HCT116 (cell line): ENCODE data around the gene MYRF. TPM values are rescaled to one million over a fixed set of nuclear protein-coding genes. Genes with fewer than 3 reads are reported as not detected.

Experiments used
- ATAC-seq: fragments of 200-7000 bp; cut with Tn5 transposase; 2 replicates; pipeline ENCODE4 v1.9.1; 2020; ENCODE audit warnings: mild to moderate bottlenecking, moderate library complexity
- BruUV-seq: library from RNA; stranded (reverse); fragments of 400-500 nt; replicated peaks from 2 replicates; lab custom pipeline; 2021; lab: Mats Ljungman, UMichigan
- CTCF ChIA-PET: fragments of 300-600 bp; sonication (Branson Sonifier 250); formaldehyde crosslinking; loops from one replicate; lab custom pipeline; 2021; ENCODE audit warnings: antibody characterized with exemption; lab: Charles Lee
- POLR2A ChIA-PET: fragments of 300-600, 350-600 bp; sonication (Branson Sonifier 250); formaldehyde crosslinking; loops from one replicate; lab custom pipeline; 2021; ENCODE audit warnings: antibody characterized with exemption; lab: Charles Lee
- RAD21 ChIA-PET, 2 experiments: fragments of 300-600 bp; sonication (Branson Sonifier 250); formaldehyde crosslinking; loops; one replicate each; lab custom pipeline; 2023; ENCODE audit warnings: low total read pairs in 2 of 2; ENCODE audit not compliant: uncharacterized antibody in 2 of 2, unreplicated experiment in 2 of 2, low non-redundant PET in 1 of 2; lab: Charles Lee
- DNase-seq: peaks from one replicate; pipeline ENCODE4 v3.0.0-alpha.2; 2010; ENCODE audit warnings: low read depth, low spot score
- H2AFZ ChIP-seq: fragments of 200-600 bp; shearing (Covaris generic), sonication (generic); 2 replicates; pipeline ENCODE4 v1.6.1; 2017; ENCODE audit warnings: low read depth, mixed run types, mixed read lengths, antibody characterized with exemption, low read length; ENCODE audit not compliant: poor library complexity, severe bottlenecking
- H3K27ac ChIP-seq: 2 replicates; pipeline ENCODE4 v1.5.1; 2012; ENCODE audit warnings: low read depth, low read length
- H3K27me3 ChIP-seq: fragments of 200-600 bp; sonication (generic); 2 replicates; pipeline ENCODE4 v1.6.1; 2016; ENCODE audit warnings: mixed run types, low read length, mixed read lengths; ENCODE audit not compliant: insufficient read depth
- H3K36me3 ChIP-seq, 2 experiments: fragments of 200-500 bp in 1 of 2; fragments of 200-600 bp in 1 of 2; sonication (Bioruptor generic) in 1 of 2; sonication (generic) in 1 of 2; 2 replicates each; pipeline versions ENCODE4 v1.5.1 to v1.6.1; 2014 to 2016; ENCODE audit warnings: low read length in 2 of 2, inconsistent platforms in 1 of 2, mixed read lengths in 1 of 2, mixed run types in 1 of 2; ENCODE audit not compliant: insufficient read depth in 2 of 2, control insufficient read depth in 1 of 2
- H3K4me1 ChIP-seq, 2 experiments: fragments of 200-600 bp in 1 of 2; sonication (generic) in 1 of 2; 2 replicates each; pipeline versions ENCODE4 v1.5.1 to v1.6.1; 2012 to 2017; ENCODE audit warnings: low read length in 2 of 2, inconsistent platforms in 1 of 2, mild to moderate bottlenecking in 1 of 2, mixed read lengths in 1 of 2, mixed run types in 1 of 2, moderate library complexity in 1 of 2; ENCODE audit not compliant: insufficient read depth in 2 of 2, control insufficient read depth in 1 of 2
- H3K4me2 ChIP-seq: fragments of 200-600 bp; sonication (generic); 2 replicates; pipeline ENCODE4 v1.6.1; 2017; ENCODE audit warnings: mixed run types, low read length, mixed read lengths
- H3K4me3 ChIP-seq, 2 experiments: fragments of 200-600 bp in 1 of 2; sonication (generic) in 1 of 2; replicated peaks in 1 of 2; 2 replicates each; pipeline ENCODE4 v1.5.1; 2011 to 2016; ENCODE audit warnings: low read length in 2 of 2, control low read depth in 1 of 2, low read depth in 1 of 2, mild to moderate bottlenecking in 1 of 2, mixed read lengths in 1 of 2, mixed run types in 1 of 2
- H3K79me2 ChIP-seq: fragments of 200-600 bp; sonication (generic); 2 replicates; pipeline ENCODE4 v1.6.1; 2017; ENCODE audit warnings: mild to moderate bottlenecking, mixed run types, low read length, moderate library complexity, mixed read lengths; ENCODE audit not compliant: insufficient read depth
- H3K9ac ChIP-seq: fragments of 200-600 bp; sonication (generic); 2 replicates; pipeline ENCODE4 v1.6.1; 2016; ENCODE audit warnings: low read length, mixed read lengths
- H3K9me2 ChIP-seq: fragments of 200-600 bp; sonication (generic), shearing (Covaris generic); 2 replicates; pipeline ENCODE4 v1.6.1; 2017; ENCODE audit warnings: mixed run types, mild to moderate bottlenecking, moderate library complexity; ENCODE audit not compliant: insufficient read depth
- H3K9me3 ChIP-seq, 2 experiments: fragments of 200-500 bp in 1 of 2; fragments of 200-600 bp in 1 of 2; sonication (Bioruptor generic) in 1 of 2; sonication (generic) in 1 of 2; 2 replicates each; pipeline ENCODE4 v1.6.1; 2014 to 2017; ENCODE audit warnings: low read length in 2 of 2, mixed read lengths in 2 of 2, inconsistent platforms in 1 of 2, low read depth in 1 of 2, mild to moderate bottlenecking in 1 of 2, mixed run types in 1 of 2, moderate library complexity in 1 of 2; ENCODE audit not compliant: control insufficient read depth in 1 of 2, insufficient read depth in 1 of 2
- H4K20me1 ChIP-seq: fragments of 200-600 bp; sonication (generic), shearing (Covaris generic); 2 replicates; pipeline ENCODE4 v1.6.1; 2017; ENCODE audit warnings: mixed run types, mild to moderate bottlenecking, moderate library complexity; ENCODE audit not compliant: insufficient read depth
- CBX3 ChIP-seq: IDR thresholded peaks from 2 replicates; pipeline ENCODE4 v1.6.1; 2012; ENCODE audit warnings: low read depth
- CEBPB ChIP-seq: IDR thresholded peaks from 2 replicates; pipeline ENCODE4 v1.6.1; 2012; ENCODE audit warnings: low read depth
- EGR1 ChIP-seq: IDR thresholded peaks from 2 replicates; pipeline ENCODE4 v1.6.1; 2012; ENCODE audit warnings: low read depth
- ELF1 ChIP-seq: IDR thresholded peaks from 2 replicates; pipeline ENCODE4 v1.6.1; 2012; ENCODE audit warnings: low read depth, borderline replicate concordance
- EZH2 ChIP-seq: fragments of 200-600 bp; sonication (generic); IDR thresholded peaks from 2 replicates; pipeline ENCODE4 v1.6.1; 2017; ENCODE audit warnings: antibody characterized with exemption, mixed run types
- EZH2phosphoT487 ChIP-seq: fragments of 200-600 bp; IDR thresholded peaks from 2 replicates; pipeline ENCODE4 v1.6.1; 2018; ENCODE audit warnings: antibody characterized with exemption, borderline replicate concordance
- POLR2A ChIP-seq: IDR thresholded peaks from 2 replicates; pipeline ENCODE4 v1.7.0; 2011; ENCODE audit warnings: borderline replicate concordance; ENCODE audit not compliant: insufficient read depth, insufficient read length; ENCODE audit errors: extremely low read depth
- RAD21 ChIP-seq: IDR thresholded peaks from 2 replicates; pipeline ENCODE4 v1.6.1; 2012; ENCODE audit warnings: low read depth, mild to moderate bottlenecking
- SP1 ChIP-seq: IDR thresholded peaks from 2 replicates; pipeline ENCODE4 v1.6.1; 2012; ENCODE audit warnings: low read depth
- SRF ChIP-seq: IDR thresholded peaks from 2 replicates; pipeline ENCODE4 v1.6.1; 2012; ENCODE audit warnings: low read depth
- TCF7L2 ChIP-seq: IDR thresholded peaks from 2 replicates; pipeline ENCODE4 v1.7.0; 2011; ENCODE audit warnings: borderline replicate concordance, inconsistent platforms; ENCODE audit not compliant: insufficient read depth, insufficient read length; ENCODE audit errors: extremely low read depth
- ZFX ChIP-seq: fragments of 450-650 bp; IDR thresholded peaks from 2 replicates; pipeline ENCODE4 v1.6.1; 2017
- intact Hi-C: fragments of 100-400 bp; cut with micrococcal nuclease; formaldehyde crosslinking; loops from 2 replicates; pipeline ENCODE4 v1.10.0; 2022
- total RNA-seq: library from RNA; stranded (reverse); gene quantifications from one replicate; pipeline ENCODE4 v1.2.1, GENCODE V29; 2021; ENCODE audit not compliant: unreplicated experiment
- TF ChIP-seq, protein P1 (sequence below): IDR thresholded peaks from 2 replicates; pipeline ENCODE4 v1.6.1; 2012

Gene MYRF
- total RNA-seq, 1 experiment from 2014 or later: 52.3 TPM

DNA sequence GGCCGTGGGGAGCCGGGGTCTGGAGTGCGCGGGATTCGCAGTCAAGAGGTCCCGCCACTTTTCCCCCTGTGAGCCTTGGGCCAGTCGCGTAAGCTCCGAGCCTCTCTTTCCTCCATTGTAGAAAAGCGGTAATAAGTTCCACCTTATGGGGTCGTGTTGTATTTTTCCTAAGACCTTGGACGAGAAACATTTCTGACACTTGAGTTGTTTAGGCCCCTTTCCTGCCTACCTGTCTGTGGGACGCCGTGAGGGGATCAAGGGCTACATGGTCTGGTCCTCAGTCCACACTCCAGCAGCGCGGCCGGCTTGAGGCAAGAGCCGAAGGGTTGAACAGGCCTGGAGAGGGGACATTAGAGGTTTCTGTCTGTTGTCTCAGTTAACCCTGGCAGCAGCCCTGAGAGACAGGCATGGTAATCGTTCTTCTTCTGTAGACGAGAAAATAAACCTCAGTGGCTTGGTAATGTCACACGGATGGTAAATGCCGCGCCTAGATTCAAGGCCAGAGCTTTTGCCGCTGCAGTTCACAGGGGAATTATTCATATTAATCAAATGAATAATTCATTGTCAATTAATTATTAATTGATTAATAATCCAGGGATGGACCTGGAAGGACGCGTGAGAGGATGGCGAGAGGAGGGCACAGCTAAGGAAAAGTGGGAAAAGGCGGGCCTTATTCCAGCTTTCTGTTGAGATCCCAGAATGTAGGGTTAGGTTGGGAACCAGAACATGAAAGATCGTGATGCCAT, 40.8 kb downstream of the MYRF start:
- H3K9me2 ChIP-seq: no peaks in the 10 kb centered on the region
- ChIA-PET RAD21 (no interaction called here), POLR2A (interaction anchor here (1.0 to 2.8 kb wide), 3 partner anchors 12 to 155 kb away, joined by 4 to 14 read pairs (median 6); no protein-coding TSS in a partner anchor), CTCF (interaction anchor here (0.8 to 2.4 kb wide), 4 partner anchors 46 to 315 kb away, joined by 3 to 9 read pairs (median 3); partner anchors contain the start of gene BEST1)
- TF ChIP-seq EGR1: no peak
- TF ChIP-seq ZFX: peak; percentile 55; the same call in 1 of the 2 replicates
- TF ChIP-seq SP1: no peak
- intact Hi-C loops: no loop called here
- H4K20me1 ChIP-seq: peaks cover 10% of the 10 kb centered on the region; the same call in 1 of the 2 replicates
- DNase-seq (no peak), ATAC-seq (peak; percentile 46)
- H3K4me1 ChIP-seq: peaks cover 4 to 16% of the 10 kb centered on the region in 2 experiments; a peak in 2 of 4 replicates
- peak overlapping the region; percentile 90 for H3K4me2 ChIP-seq
- no peaks in the 10 kb centered on the region for H3K27me3 ChIP-seq
- H3K9me3 ChIP-seq: no peaks in the 10 kb centered on the region
- H3K27ac ChIP-seq: peak overlapping the region; percentile 94
- H3K79me2 ChIP-seq: peaks cover 79% of the 10 kb centered on the region
- BruUV-seq: TSS peak; percentile 73
- H3K36me3 ChIP-seq: peaks cover 21 to 52% of the 10 kb centered on the region in 2 experiments
- H3K4me3 ChIP-seq: peak overlapping the region; percentile 96 to 100
- H3K9ac ChIP-seq: peak overlapping the region; percentile 99
- no peak overlapping the region for H2AFZ ChIP-seq

DNA sequence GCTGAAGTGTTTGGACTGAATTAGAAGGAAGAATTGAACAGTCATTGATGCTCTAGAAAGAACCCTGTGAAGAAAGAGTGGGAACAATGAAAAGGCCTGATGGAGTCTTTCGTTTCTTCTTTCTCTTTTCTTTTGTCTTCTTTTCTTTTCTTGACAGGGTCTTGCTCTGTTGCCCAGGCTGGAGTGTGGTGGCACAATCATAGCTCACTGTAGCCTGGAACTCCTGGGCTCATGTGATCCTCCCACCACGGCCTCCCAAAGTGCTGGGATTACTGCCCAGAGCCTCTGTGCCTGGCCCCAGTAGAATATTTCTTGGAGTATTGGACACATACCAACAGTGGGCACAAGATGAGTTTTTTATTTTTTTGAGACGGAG, 41.4 kb downstream of the MYRF start:
- Histone ChIP-seq H3K27me3 (no peaks in the 10 kb centered on the region), H3K36me3 (peaks cover 22 to 53% of the 10 kb centered on the region in 2 experiments), H3K4me2 (peak overlapping the region; percentile 90), H3K4me1 (peaks cover 4 to 16% of the 10 kb centered on the region in 2 experiments; a peak in 2 of 4 replicates), H3K9me3 (no peaks in the 10 kb centered on the region), H3K27ac (peak overlapping the region; percentile 94; the same call in 1 of the 2 replicates), H3K79me2 (peaks cover 84% of the 10 kb centered on the region), H4K20me1 (peaks cover 10% of the 10 kb centered on the region; the same call in 1 of the 2 replicates), H3K4me3 (peak overlapping the region; percentile 96 to 100), H3K9me2 (no peaks in the 10 kb centered on the region), H2AFZ (no peak overlapping the region), H3K9ac (peak overlapping the region; percentile 99)
- no peak for ATAC-seq
- TF ChIP-seq CBX3 (no peak), SRF (no peak), ELF1 (no peak), EZH2 (no peak), RAD21 (no peak), SP1 (no peak), EZH2phosphoT487 (no peak), TCF7L2 (no peak), CEBPB (no peak), POLR2A (no peak)
- TF ChIP-seq, protein P1, sequence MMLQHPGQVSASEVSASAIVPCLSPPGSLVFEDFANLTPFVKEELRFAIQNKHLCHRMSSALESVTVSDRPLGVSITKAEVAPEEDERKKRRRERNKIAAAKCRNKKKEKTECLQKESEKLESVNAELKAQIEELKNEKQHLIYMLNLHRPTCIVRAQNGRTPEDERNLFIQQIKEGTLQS: no peak
- intact Hi-C loops: no loop called here
- ChIA-PET POLR2A (interaction anchor here (2.8 kb wide), 1 partner anchor 21 kb away, joined by 14 read pairs; no protein-coding TSS in a partner anchor), CTCF (no interaction called here), RAD21 (no interaction called here)
- no TSS peak for BruUV-seq
- DNase-seq: no peak
